ENCODE data around the gene MIEF2. TPM values are rescaled to one million over a fixed set of nuclear protein-coding genes. Genes with fewer than 3 reads are reported as not detected.
"Not testable (repeated sequence)": the region's sequence is repeated elsewhere in the genome, so short reads cannot be mapped to it uniquely, and the experiment has no call there.

Gene MIEF2
- total RNA-seq, 2 experiments from 2014 or later = 3.3 to 5.2 TPM

- ATAC-seq (no peak), DNase-seq (no peak)
- Mint-ChIP-seq H3K27me3 (no peaks in the 10 kb centered on the region), H3K27ac (no peak overlapping the region), H3K36me3 (ENCODE audit: low read depth) (peaks cover 10% of the 10 kb centered on the region), H3K4me1 (peaks cover 3% of the 10 kb centered on the region), H3K9me3 (ENCODE audit: low read depth) (no peaks in the 10 kb centered on the region), H3K4me3 (no peak overlapping the region)
- intact Hi-C loops (cut with DNase I, micrococcal nuclease) = no loop called here
- ChIA-PET POLR2A (no interaction called here), CTCF (interaction anchor here (0.6 kb wide), 1 partner anchor 54 kb away, joined by 4 read pairs; no protein-coding TSS in a partner anchor)
These were observed 9.8 kb downstream of the MIEF2 start for GRCh38 chr17:18270046-18270931.

- POLR2A ChIA-PET = no interaction called here
- Mint-ChIP-seq H3K9me3 (ENCODE audit: low read depth) (no peaks in the 10 kb centered on the region), H3K27me3 (no peaks in the 10 kb centered on the region), H3K36me3 (ENCODE audit: low read depth) (peaks cover 25% of the 10 kb centered on the region), H3K4me1 (no peaks in the 10 kb centered on the region), H3K4me3 (no peak overlapping the region), H3K27ac (no peak overlapping the region)
- CTCF ChIA-PET = interaction anchor here (0.7 kb wide), 1 partner anchor 137 kb away, joined by 3 read pairs; no protein-coding TSS in a partner anchor
- DNase-seq (no peak), ATAC-seq (no peak)
- intact Hi-C loops (cut with DNase I, micrococcal nuclease) = no loop called here
These were observed 16.6 kb downstream of the MIEF2 start for GRCh38 chr17:18277076-18277475.

DNA sequence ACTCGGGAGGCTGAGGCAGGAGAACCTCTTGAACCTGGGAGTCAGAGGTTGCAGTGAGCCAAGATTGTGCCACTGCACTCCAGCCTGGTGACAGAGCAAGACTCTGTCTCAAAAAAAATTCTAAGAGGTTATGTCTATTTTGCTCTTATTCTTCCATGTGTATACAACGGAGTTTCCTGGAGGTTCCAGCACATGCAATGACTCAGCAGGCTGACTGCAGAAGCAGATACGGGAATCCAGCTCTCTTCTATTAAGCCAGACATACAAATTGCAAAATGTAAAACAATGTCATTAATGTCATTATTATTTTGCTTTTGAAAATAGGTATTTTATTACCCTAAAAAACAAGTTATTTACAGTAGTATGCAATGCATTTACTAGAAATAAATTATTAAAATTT is 18.4 kb downstream of the MIEF2 start:
- intact Hi-C loops (cut with DNase I, micrococcal nuclease) = no loop called here
- H3K4me3 Mint-ChIP-seq = no peak overlapping the region

GRCh38 chr17:18280249-18280648 is 19.8 kb downstream of the MIEF2 start:
- Mint-ChIP-seq H3K27me3 (no peaks in the 10 kb centered on the region), H3K9me3 (ENCODE audit: low read depth) (no peaks in the 10 kb centered on the region), H3K36me3 (ENCODE audit: low read depth) (peaks cover 42% of the 10 kb centered on the region), H3K27ac (no peak overlapping the region), H3K4me3 (no peak overlapping the region), H3K4me1 (no peaks in the 10 kb centered on the region)
- ChIA-PET CTCF (no interaction called here), POLR2A (no interaction called here)
- DNase-seq = no peak
- ATAC-seq = no peak
- intact Hi-C loops (cut with DNase I, micrococcal nuclease) = no loop called here

More for the DNA sequence above, 18.4 kb downstream of the MIEF2 start:
- ChIA-PET CTCF (no interaction called here), POLR2A (no interaction called here)
- no peaks in the 10 kb centered on the region for H3K4me1 Mint-ChIP-seq
- peaks cover 35% of the 10 kb centered on the region for H3K36me3 Mint-ChIP-seq (ENCODE audit: low read depth)
- no peaks in the 10 kb centered on the region for H3K9me3 Mint-ChIP-seq (ENCODE audit: low read depth)
- no peak for ATAC-seq
- DNase-seq = no peak
- no peaks in the 10 kb centered on the region for H3K27me3 Mint-ChIP-seq
- H3K27ac Mint-ChIP-seq = no peak overlapping the region

DNA sequence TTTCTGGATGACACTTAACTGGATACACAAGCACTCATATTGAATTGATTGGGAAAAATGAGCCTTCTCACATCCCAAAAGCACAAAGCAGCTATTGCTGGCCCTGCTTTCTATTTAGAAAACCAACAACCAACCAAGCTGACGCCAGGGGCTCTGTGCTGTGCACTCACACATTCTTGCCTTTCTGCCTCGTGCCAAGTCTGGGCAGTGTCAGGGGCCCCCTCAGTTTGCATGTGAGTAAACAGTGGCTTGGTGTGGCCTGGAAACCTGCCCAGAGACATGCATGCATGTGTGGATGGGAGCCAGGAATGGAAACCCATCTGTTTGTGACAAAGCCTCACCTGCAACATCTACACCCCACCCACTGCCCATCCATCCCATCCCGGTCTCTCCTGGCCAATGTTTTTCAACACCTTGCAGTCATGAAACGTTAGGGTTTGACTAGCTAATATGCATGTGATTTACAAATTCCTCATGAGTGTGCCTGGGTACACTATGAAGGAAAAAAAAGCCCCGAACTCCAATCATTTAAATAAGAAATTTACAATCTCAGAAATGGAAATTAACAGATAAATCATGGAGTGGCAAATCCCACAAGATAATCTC is 20.4 kb downstream of the MIEF2 start:
- Mint-ChIP-seq H3K27ac (no peak overlapping the region), H3K4me3 (no peak overlapping the region), H3K36me3 (ENCODE audit: low read depth) (peaks cover 47% of the 10 kb centered on the region), H3K9me3 (ENCODE audit: low read depth) (no peaks in the 10 kb centered on the region), H3K4me1 (no peaks in the 10 kb centered on the region), H3K27me3 (no peaks in the 10 kb centered on the region)
- intact Hi-C loops (cut with DNase I, micrococcal nuclease) = no loop called here
- DNase-seq = no peak
- no peak for ATAC-seq
- CTCF ChIA-PET = interaction anchor here (0.5 kb wide), 1 partner anchor 72 kb away, joined by 3 read pairs; no protein-coding TSS in a partner anchor
- POLR2A ChIA-PET = no interaction called here

- DNase-seq (no peak), ATAC-seq (no peak)
- intact Hi-C loops (cut with DNase I, micrococcal nuclease) = no loop called here
- Mint-ChIP-seq H3K4me1 (no peaks in the 10 kb centered on the region), H3K9me3 (ENCODE audit: low read depth) (no peaks in the 10 kb centered on the region), H3K36me3 (ENCODE audit: low read depth) (peaks cover 53% of the 10 kb centered on the region), H3K4me3 (no peak overlapping the region), H3K27ac (no peak overlapping the region), H3K27me3 (no peaks in the 10 kb centered on the region)
- CTCF ChIA-PET = no interaction called here
- POLR2A ChIA-PET = no interaction called here
These were observed 21.3 kb downstream of the MIEF2 start for GRCh38 chr17:18281788-18282187.

- no peak overlapping the region for H3K4me3 Mint-ChIP-seq
- H3K4me1 Mint-ChIP-seq = no peaks in the 10 kb centered on the region
- CTCF ChIA-PET = interaction anchor here (0.9 to 1.2 kb wide), 2 partner anchors 17 to 36 kb away, joined by 4 to 5 read pairs; no protein-coding TSS in a partner anchor
- H3K36me3 Mint-ChIP-seq (ENCODE audit: low read depth) = peaks cover 64% of the 10 kb centered on the region
- no peaks in the 10 kb centered on the region for H3K27me3 Mint-ChIP-seq
- H3K27ac Mint-ChIP-seq = no peak overlapping the region
- H3K9me3 Mint-ChIP-seq (ENCODE audit: low read depth) = no peaks in the 10 kb centered on the region
- DNase-seq = no peak
- intact Hi-C loops (cut with DNase I, micrococcal nuclease) = no loop called here
- POLR2A ChIA-PET = no interaction called here
- ATAC-seq = no peak
These were observed 24.8 kb downstream of the MIEF2 start for GRCh38 chr17:18285296-18285695.

GRCh38 chr17:18291718-18292540 is 31.5 kb downstream of the MIEF2 start:
- Mint-ChIP-seq H3K4me1 (no peaks in the 10 kb centered on the region), H3K27me3 (no peaks in the 10 kb centered on the region), H3K9me3 (ENCODE audit: low read depth) (no peaks in the 10 kb centered on the region), H3K27ac (no peak overlapping the region), H3K4me3 (no peak overlapping the region), H3K36me3 (ENCODE audit: low read depth) (peaks cover 50% of the 10 kb centered on the region)
- CTCF ChIA-PET = no interaction called here
- DNase-seq (no peak), ATAC-seq (no peak)
- POLR2A ChIA-PET = interaction anchor here (0.7 kb wide), 1 partner anchor 27 kb away, joined by 3 read pairs; no protein-coding TSS in a partner anchor
- intact Hi-C loops (cut with DNase I, micrococcal nuclease) = no loop called here

DNA sequence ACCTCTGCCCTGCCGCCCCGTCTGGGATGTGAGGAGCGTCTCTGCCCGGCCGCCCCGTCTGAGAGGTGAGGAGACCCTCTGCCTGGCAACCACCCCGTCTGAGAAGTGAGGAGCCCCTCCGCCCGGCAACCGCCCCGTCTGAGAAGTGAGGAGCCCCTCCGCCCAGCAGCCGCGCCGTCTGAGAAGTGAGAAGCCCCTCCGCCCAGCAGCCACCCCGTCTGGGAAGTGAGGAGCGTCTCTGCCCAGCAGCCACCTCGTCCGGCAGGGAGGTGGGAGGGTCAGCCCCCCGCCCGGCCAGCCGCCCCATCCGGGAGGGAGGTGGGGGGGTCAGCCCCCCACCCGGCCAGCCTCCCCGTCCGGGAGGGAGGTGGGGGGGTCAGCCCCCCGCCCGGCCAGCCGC is 37.6 kb downstream of the MIEF2 start:
- H3K9me3 Mint-ChIP-seq (ENCODE audit: low read depth); H3K4me3 Mint-ChIP-seq; POLR2A ChIA-PET; H3K27me3 Mint-ChIP-seq; intact Hi-C loops (cut with DNase I, micrococcal nuclease); DNase-seq; ATAC-seq; CTCF ChIA-PET; H3K4me1 Mint-ChIP-seq; H3K27ac Mint-ChIP-seq: not testable (repeated sequence)
- peaks cover 32% of the 10 kb centered on the region for H3K36me3 Mint-ChIP-seq (ENCODE audit: low read depth)

DNA sequence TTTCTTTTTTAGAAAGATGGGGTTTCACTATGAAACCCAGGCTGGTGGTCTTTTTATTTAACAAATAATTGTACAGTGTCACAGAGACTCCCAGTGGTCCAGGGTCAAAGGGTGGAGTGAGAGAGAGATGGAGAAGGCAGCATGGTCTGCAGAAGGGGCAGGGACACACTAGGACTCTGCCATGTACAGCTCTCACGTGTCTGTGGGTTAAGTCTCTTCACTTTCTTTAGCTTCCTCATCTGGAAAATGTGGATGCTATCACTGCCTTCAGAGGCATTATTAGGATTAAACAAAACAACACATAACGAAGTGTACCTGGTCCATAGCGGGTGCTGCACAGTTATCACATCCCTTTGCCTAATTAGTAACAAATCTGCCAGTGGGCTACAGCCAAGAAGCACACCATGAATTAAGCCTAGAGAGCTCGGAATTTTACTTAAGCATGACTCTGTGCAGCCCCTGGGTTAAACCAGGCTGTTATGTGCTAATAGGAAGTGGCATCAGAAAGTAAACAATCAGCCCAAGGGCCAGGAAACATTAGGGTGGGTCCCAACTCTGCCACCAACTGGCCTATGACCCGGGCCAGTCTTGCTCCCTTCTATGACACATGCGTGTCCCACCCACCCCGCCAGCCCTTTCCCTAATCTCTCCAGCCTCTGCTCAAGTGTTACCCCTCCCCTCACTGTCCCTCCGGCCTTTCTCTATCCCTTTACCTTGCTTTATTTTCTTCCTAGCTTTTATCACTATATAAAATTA is 40.4 kb downstream of the MIEF2 start:
- no peak for DNase-seq
- Mint-ChIP-seq H3K4me1 (no peaks in the 10 kb centered on the region), H3K27me3 (no peaks in the 10 kb centered on the region), H3K9me3 (ENCODE audit: low read depth) (no peaks in the 10 kb centered on the region), H3K27ac (no peak overlapping the region), H3K36me3 (ENCODE audit: low read depth) (peaks cover 37% of the 10 kb centered on the region), H3K4me3 (no peak overlapping the region)
- no peak for ATAC-seq
- POLR2A ChIA-PET = interaction anchor here (0.6 kb wide), 1 partner anchor 554 kb away, joined by 3 read pairs; no protein-coding TSS in a partner anchor
- CTCF ChIA-PET = no interaction called here
- intact Hi-C loops (cut with DNase I, micrococcal nuclease) = no loop called here

- H3K27me3 Mint-ChIP-seq; intact Hi-C loops (cut with DNase I, micrococcal nuclease); H3K4me3 Mint-ChIP-seq; POLR2A ChIA-PET; ATAC-seq; H3K27ac Mint-ChIP-seq; H3K9me3 Mint-ChIP-seq (ENCODE audit: low read depth); DNase-seq; CTCF ChIA-PET; H3K4me1 Mint-ChIP-seq: not testable (repeated sequence)
- peaks cover 43% of the 10 kb centered on the region for H3K36me3 Mint-ChIP-seq (ENCODE audit: low read depth)
These were observed 42.7 kb downstream of the MIEF2 start for GRCh38 chr17:18303206-18303605.

Measured in activated CD4-positive, alpha-beta T cell treated with anti-CD3 and anti-CD28 coated beads for 36 hours (primary cell).